ENCODE results near the gene TREML1.
A peak's percentile ranks its signal among the peaks of the same experiment; 100 is the strongest.

TREML1 gene

DNA sequence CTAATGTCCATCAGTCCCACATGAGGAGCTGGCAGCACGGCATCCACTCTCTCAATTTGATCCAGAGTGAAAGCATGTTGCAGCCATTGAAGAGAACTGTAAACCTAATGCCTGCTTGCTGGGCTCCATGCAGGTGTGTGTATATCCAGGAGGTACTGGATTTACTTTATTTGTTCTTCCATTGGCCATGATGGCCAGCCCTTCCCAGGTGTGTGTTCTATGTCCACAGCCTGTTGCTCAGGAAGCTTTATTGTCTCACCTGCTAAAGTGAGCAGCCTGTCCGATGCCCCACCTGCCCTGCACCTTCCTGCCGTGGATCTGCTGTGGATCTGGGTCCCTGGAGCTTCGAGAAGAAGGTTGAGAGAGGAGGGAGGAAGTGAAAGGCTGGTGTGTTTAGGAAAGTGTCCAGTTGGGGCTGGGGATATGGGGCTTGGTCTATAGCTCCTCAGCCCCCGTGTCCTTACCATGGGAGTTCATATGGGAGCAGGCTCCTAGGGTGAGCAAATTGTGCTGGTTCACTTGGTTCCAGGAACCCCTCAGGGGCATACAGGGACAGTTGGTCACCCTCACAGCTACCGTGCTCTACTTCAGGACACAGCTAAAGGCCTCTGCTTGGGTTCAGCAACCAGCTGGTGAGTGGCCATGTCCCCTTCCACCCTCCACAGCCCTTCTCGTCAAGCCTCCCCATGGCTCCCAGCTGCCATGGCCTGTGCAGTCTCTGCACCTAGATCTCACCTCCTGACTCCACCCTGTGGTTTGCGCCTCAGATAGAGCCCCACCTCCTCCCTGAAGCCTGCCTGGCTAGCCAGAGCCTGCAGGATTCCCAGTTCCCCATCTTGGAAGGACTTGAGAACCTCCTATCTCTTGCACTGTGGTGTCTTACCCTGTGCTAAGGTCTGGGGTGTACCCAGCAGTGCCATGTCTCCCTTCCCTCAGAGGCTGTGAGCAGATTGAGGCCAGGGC is 34.1 kb upstream of the TREML1 start:
- no peak overlapping the region for H3K4me3 ChIP-seq (ENCODE audit: low read length)
- DNase-seq (ENCODE audit: low read depth) = no peak
- TF ChIP-seq, protein P1, sequence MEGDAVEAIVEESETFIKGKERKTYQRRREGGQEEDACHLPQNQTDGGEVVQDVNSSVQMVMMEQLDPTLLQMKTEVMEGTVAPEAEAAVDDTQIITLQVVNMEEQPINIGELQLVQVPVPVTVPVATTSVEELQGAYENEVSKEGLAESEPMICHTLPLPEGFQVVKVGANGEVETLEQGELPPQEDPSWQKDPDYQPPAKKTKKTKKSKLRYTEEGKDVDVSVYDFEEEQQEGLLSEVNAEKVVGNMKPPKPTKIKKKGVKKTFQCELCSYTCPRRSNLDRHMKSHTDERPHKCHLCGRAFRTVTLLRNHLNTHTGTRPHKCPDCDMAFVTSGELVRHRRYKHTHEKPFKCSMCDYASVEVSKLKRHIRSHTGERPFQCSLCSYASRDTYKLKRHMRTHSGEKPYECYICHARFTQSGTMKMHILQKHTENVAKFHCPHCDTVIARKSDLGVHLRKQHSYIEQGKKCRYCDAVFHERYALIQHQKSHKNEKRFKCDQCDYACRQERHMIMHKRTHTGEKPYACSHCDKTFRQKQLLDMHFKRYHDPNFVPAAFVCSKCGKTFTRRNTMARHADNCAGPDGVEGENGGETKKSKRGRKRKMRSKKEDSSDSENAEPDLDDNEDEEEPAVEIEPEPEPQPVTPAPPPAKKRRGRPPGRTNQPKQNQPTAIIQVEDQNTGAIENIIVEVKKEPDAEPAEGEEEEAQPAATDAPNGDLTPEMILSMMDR (conservative IDR thresholded peaks at IDR 0.05; ENCODE audit: low read length) = no peak

DNA sequence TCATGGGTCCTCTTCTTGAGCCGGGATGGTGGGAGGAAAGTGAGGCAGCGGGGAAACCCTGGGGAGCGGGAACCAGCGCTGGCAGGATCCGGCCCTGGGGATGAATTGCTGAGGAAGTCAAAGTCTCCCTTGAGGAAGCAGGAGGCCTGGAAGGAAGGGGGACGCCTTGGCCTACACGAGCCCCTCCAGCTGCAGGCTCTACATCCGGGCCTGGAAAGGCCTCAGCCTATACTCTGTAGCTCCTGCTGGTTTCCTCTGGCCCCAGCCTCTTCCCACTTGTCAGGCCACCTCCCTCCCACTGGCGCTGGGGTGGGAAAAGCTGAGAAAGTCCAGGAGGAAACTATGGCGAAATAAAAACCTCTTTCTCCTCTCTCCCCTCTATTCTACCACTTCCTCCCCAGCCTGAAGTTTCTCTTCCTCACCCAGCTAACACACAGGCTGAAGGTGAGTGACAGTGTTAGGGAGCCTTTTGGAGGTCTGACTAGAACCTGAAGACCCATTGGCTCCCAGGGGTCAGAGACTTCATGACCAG is 31.9 kb upstream of the TREML1 start:
- DNase-seq (ENCODE audit: low read depth) = no peak
- H3K4me3 ChIP-seq (ENCODE audit: low read length) = no peak overlapping the region
- TF ChIP-seq, protein P1 (conservative IDR thresholded peaks at IDR 0.05; ENCODE audit: low read length) = no peak

DNA sequence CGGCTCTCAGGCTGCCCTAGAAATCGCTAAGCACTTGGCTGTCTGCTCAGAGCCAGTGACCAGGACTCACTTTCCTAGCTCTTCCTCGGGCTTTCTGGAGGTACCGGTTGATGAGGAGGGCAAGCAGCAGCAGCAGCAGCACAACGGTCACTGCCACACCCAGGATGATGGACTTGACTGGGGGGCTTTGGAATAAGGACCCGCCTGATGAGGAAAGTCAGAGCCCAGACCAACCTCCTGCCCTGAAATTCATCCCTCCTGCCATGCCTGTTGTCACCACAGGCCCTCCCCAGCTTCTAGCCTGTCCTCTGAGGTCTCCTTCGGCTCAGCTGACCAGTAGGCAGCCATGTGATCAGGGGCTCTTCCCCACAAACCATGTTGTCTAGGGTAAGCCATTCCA is 30.6 kb upstream of the TREML1 start:
- no peak for DNase-seq (ENCODE audit: low read depth)
- TF ChIP-seq, protein P1 (conservative IDR thresholded peaks at IDR 0.05; ENCODE audit: low read length) = no peak
- no peak overlapping the region for H3K4me3 ChIP-seq (ENCODE audit: low read length)

DNA sequence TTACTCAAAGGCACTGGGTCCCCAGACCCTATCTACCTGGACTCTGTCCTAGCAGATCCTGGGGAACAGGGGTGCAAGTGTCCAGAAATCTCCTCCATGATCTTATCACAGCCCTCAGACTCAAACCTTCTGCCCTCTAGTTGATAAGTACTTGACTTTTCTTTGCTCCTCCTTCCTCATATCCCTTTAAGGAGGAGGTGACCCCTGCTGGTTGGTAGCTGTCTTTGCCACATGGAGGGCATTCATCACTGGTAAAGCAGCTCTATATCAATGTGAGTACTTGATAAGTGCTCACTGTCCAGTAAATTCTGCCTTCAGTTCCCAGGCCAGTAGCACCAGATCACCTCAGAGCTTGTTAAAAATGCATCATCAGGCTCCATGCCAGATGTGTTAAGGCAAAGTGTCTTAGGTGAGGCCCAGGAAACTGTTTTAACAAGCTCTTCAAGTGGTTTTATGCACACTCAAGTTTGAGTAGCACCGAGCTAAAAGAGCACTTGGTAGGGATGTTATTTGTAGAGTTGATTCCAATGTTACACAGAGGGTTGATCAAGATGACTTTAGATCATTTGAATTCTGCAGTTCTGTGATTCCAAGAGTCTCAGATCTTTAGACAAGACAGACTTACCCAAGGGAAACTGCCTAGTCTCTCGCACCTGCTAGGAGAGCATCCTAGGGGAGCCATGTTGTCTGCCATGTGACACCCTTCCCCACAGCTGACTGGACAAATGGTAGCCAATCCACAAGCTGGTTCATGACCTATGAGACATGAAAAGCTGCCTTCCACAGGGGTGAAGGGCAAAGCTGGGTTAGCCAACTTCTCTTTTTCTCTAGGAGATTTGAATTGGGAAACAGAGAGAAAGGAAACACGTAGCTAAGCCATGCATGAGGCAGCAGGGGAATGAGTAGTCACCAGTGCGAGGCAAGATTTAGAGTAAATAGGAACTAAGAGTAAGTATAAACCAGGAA is 28.2 kb upstream of the TREML1 start:
- no peak overlapping the region for H3K4me3 ChIP-seq (ENCODE audit: low read length)
- peak; percentile 60 for DNase-seq (ENCODE audit: low read depth)

GRCh38 chr6:41181566-41181965 is 27.4 kb upstream of the TREML1 start:
- TF ChIP-seq, protein P1 (conservative IDR thresholded peaks at IDR 0.05; ENCODE audit: low read length) = no peak
- H3K4me3 ChIP-seq (ENCODE audit: low read length) = no peak overlapping the region
- DNase-seq (ENCODE audit: low read depth) = no peak

More for the DNA sequence above, 28.2 kb upstream of the TREML1 start:
- TF ChIP-seq, protein P1 (conservative IDR thresholded peaks at IDR 0.05; ENCODE audit: low read length) = peak; percentile 69

DNA sequence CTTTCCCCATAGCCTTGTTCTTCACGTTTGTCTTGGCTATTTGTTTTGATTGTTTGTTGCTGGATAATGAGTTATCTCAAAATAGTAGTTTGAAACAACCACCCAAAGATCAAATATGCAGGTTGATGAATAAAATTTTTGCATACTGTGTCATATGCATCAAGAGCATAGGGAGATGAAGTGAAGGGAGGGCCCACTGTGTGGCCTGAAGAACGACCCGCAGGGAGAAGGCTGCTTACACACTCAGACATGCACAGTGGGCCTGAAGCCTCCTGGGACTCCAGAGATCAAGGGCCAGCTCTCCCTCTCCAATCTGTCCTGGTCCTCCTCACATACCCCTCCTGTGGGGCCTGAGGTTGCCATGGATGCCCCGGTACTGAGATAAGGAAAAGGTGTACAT is 25.0 kb upstream of the TREML1 start:
- TF ChIP-seq, protein P1 (conservative IDR thresholded peaks at IDR 0.05; ENCODE audit: low read length) = no peak
- DNase-seq (ENCODE audit: low read depth) = no peak
- no peak overlapping the region for H3K4me3 ChIP-seq (ENCODE audit: low read length)

Measured in AG10803 (cell line).